GM19238 (cell line): ENCODE results near the gene MPP2.
"Not testable (repeated sequence)": the region's sequence is repeated elsewhere in the genome, so short reads cannot be mapped to it uniquely, and the experiment has no call there.

Source experiments
- DNase-seq: peaks from one replicate; pipeline ENCODE4 v3.0.0; 2011; ENCODE audit warnings: low spot score; ENCODE audit not compliant: insufficient read length

MPP2 gene

GRCh38 chr17:43907425-43907981 is at the start of gene MPP2:
MPP2 (minus strand) TSS chr17:43907536; CDS start chr17:43904460, 3,076 bp downstream.
- DNase-seq, result no peak

GRCh38 chr17:43956222-43956621 is 48.9 kb upstream of the MPP2 start:
- DNase-seq, result no peak

GRCh38 chr17:43953746-43954145 is 46.4 kb upstream of the MPP2 start, which contains the start of gene PYY:
PYY (minus strand) TSS chr17:43953940; CDS start chr17:43953483, 457 bp downstream.
- DNase-seq, result no peak

- no peak for DNase-seq
Observed at GRCh38 chr17:43952724-43953666, 45.7 kb upstream of the MPP2 start.

- no peak for DNase-seq
Observed at GRCh38 chr17:43952351-43952723, 45.0 kb upstream of the MPP2 start.

- DNase-seq, result no peak
Observed at GRCh38 chr17:43951750-43952149, 44.4 kb upstream of the MPP2 start.

- DNase-seq, result no peak
Observed at GRCh38 chr17:43950554-43950953, 43.2 kb upstream of the MPP2 start.

- DNase-seq, result no peak
Observed at GRCh38 chr17:43949781-43950180, 42.4 kb upstream of the MPP2 start.

- no peak for DNase-seq
Observed at GRCh38 chr17:43946781-43947180, 39.4 kb upstream of the MPP2 start.

GRCh38 chr17:43945074-43945829 is 37.9 kb upstream of the MPP2 start:
- no peak for DNase-seq

GRCh38 chr17:43942051-43942685 is 34.8 kb upstream of the MPP2 start, which contains the start of gene PPY:
PPY (minus strand) TSS chr17:43942476; CDS start chr17:43941654, 822 bp downstream.
- DNase-seq, result no peak

- DNase-seq, result no peak
Observed at GRCh38 chr17:43940630-43941029, 33.3 kb upstream of the MPP2 start.

GRCh38 chr17:43939886-43940285 is 32.5 kb upstream of the MPP2 start:
- no peak for DNase-seq

- DNase-seq, result not testable (repeated sequence)
Observed at GRCh38 chr17:43939452-43939851, 32.1 kb upstream of the MPP2 start.

GRCh38 chr17:43938838-43939182 is 31.5 kb upstream of the MPP2 start:
- DNase-seq, result no peak

GRCh38 chr17:43936434-43936833 is 29.1 kb upstream of the MPP2 start:
- DNase-seq, result no peak

- no peak for DNase-seq
Observed at GRCh38 chr17:43935926-43936261, 28.6 kb upstream of the MPP2 start.

- DNase-seq, result no peak
Observed at GRCh38 chr17:43935204-43935925, 28.0 kb upstream of the MPP2 start.

- no peak for DNase-seq
Observed at GRCh38 chr17:43932923-43933322, 25.6 kb upstream of the MPP2 start.

GRCh38 chr17:43932357-43932756 is 25.0 kb upstream of the MPP2 start:
- DNase-seq, result no peak

- no peak for DNase-seq
Observed at GRCh38 chr17:43931062-43931571, 23.8 kb upstream of the MPP2 start.
